ENCODE results near the gene TOR1AIP1. TPM values are rescaled to one million over a fixed set of nuclear protein-coding genes. Genes with fewer than 3 reads are reported as not detected.
"Not testable (repeated sequence)": the region's sequence is repeated elsewhere in the genome, so short reads cannot be mapped to it uniquely, and the experiment has no call there.

Gene TOR1AIP1
- total and polyA plus RNA-seq, 2 experiments from 2014 or later: 59.1 to 64.6 TPM

DNA sequence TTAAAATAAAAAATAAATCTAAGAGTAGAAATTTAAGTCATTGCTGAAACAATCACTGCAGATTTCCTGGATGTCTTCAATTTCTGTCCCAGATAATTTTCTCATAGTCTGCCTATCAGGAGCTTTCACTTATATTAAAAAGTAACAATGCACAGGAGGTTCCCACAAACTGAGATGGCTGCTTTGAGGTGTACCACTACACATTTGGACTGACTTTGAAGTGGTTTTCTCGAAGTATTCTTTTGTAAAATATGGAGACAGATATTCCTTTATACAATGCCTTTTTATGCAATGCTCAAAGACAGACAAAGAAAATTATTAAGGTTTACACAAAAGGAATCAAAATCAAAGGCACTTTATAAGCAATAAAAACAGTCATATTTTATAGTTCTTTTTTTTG, 29.0 kb upstream of the TOR1AIP1 start:
- no peak for DNase-seq
- in situ Hi-C loops (cut with MboI): no loop called here
- H3K9ac ChIP-seq: no peak overlapping the region
- H3K27ac ChIP-seq: no peak overlapping the region
- no peaks in the 10 kb centered on the region for H3K4me1 ChIP-seq (ENCODE audit: insufficient read depth)
- H3K27me3 ChIP-seq (replicated peaks; ENCODE audit: insufficient read depth): no peaks in the 10 kb centered on the region
- 100% methylated on average over 1 of the region's 1 CpG for WGBS, 2 experiments (ENCODE audit: low coverage in 1 of 2, low lambda C conversion rate in 2 of 2, missing lambda C conversion rate in 2 of 2)
- H3K4me3 ChIP-seq: no peak overlapping the region
- H3K4me2 ChIP-seq (ENCODE audit: unreplicated experiment): no peak overlapping the region
- no peaks in the 10 kb centered on the region for H3F3A ChIP-seq (ENCODE audit: insufficient read depth)
- no peak overlapping the region for H2AFZ ChIP-seq
- 0 out of 2 replicates have a peak, but pooled peaks cover 5% of the 10 kb centered on the region for H3K79me2 ChIP-seq (ENCODE audit: insufficient read depth)
- H3K36me3 ChIP-seq (ENCODE audit: low read depth): peaks cover 50% of the 10 kb centered on the region
- TF ChIP-seq EZH2phosphoT487 (IDR thresholded peaks at IDR 0.05; ENCODE audit: insufficient read depth, low read depth) (no peak), EZH2 (IDR thresholded peaks at IDR 0.05; ENCODE audit: insufficient read depth, poor library complexity, severe bottlenecking) (no peak)
- no peaks in the 10 kb centered on the region for H3K9me2 ChIP-seq (ENCODE audit: insufficient read depth)
- H3K9me3 ChIP-seq (ENCODE audit: low read depth): no peaks in the 10 kb centered on the region
- no peaks in the 10 kb centered on the region for H4K20me1 ChIP-seq (ENCODE audit: insufficient read depth)

GRCh38 chr1:179855831-179856230, 26.3 kb upstream of the TOR1AIP1 start:
- in situ Hi-C loops (cut with MboI); H3K9me2 ChIP-seq (ENCODE audit: insufficient read depth); H2AFZ ChIP-seq; H3K27ac ChIP-seq; H3K9me3 ChIP-seq (ENCODE audit: low read depth); H3K4me2 ChIP-seq (ENCODE audit: unreplicated experiment); H3F3A ChIP-seq (ENCODE audit: insufficient read depth); H4K20me1 ChIP-seq (ENCODE audit: insufficient read depth); H3K4me3 ChIP-seq; H3K9ac ChIP-seq; DNase-seq; H3K27me3 ChIP-seq (replicated peaks; ENCODE audit: insufficient read depth); H3K4me1 ChIP-seq (ENCODE audit: insufficient read depth): not testable (repeated sequence)
- WGBS, 2 experiments (ENCODE audit: low coverage in 1 of 2, low lambda C conversion rate in 2 of 2, missing lambda C conversion rate in 2 of 2): 97 to 99% methylated on average over 4 of the region's 4 CpGs
- peaks cover 18% of the 10 kb centered on the region; the same call in 1 of the 2 replicates for H3K79me2 ChIP-seq (ENCODE audit: insufficient read depth)
- H3K36me3 ChIP-seq (ENCODE audit: low read depth): peaks cover 43% of the 10 kb centered on the region

GRCh38 chr1:179856296-179856695, 25.8 kb upstream of the TOR1AIP1 start:
- TF ChIP-seq EZH2 (IDR thresholded peaks at IDR 0.05; ENCODE audit: insufficient read depth, poor library complexity, severe bottlenecking) (no peak), EZH2phosphoT487 (IDR thresholded peaks at IDR 0.05; ENCODE audit: insufficient read depth, low read depth) (no peak)
- WGBS, 2 experiments (ENCODE audit: low coverage in 1 of 2, low lambda C conversion rate in 2 of 2, missing lambda C conversion rate in 2 of 2): 93 to 96% methylated on average over 2 of the region's 2 CpGs
- no peak overlapping the region for H2AFZ ChIP-seq
- H3K79me2 ChIP-seq (ENCODE audit: insufficient read depth): peaks cover 23% of the 10 kb centered on the region; the same call in 1 of the 2 replicates
- H3K4me2 ChIP-seq (ENCODE audit: unreplicated experiment): no peak overlapping the region
- no peaks in the 10 kb centered on the region for H3K27me3 ChIP-seq (replicated peaks; ENCODE audit: insufficient read depth)
- H3K27ac ChIP-seq: no peak overlapping the region
- H3K9me2 ChIP-seq (ENCODE audit: insufficient read depth): no peaks in the 10 kb centered on the region
- in situ Hi-C loops (cut with MboI): no loop called here
- no peaks in the 10 kb centered on the region for H3K4me1 ChIP-seq (ENCODE audit: insufficient read depth)
- H4K20me1 ChIP-seq (ENCODE audit: insufficient read depth): no peaks in the 10 kb centered on the region
- H3K9ac ChIP-seq: no peak overlapping the region
- DNase-seq: no peak
- H3K36me3 ChIP-seq (ENCODE audit: low read depth): peaks cover 38% of the 10 kb centered on the region
- no peak overlapping the region for H3K4me3 ChIP-seq
- H3F3A ChIP-seq (ENCODE audit: insufficient read depth): no peaks in the 10 kb centered on the region
- no peaks in the 10 kb centered on the region for H3K9me3 ChIP-seq (ENCODE audit: low read depth)

DNA sequence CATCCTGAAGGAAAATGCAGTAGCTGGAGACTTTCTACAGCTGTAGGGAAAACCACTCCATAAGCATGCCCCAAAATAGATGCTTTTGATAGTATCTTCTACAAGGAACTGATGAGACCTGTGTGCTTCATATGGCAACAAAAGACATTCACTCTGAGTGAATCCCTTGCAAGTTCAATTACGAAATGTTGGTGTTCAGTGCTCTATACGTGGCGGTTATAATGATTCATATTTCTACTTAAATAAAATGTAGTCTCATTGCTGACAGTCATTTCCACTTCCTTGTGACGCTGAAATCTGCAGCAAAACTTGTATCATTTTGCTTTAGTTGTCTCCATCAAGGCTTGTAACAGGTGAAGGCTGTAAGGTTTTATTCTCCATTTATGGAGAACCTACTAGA, 25.1 kb upstream of the TOR1AIP1 start:
- H3F3A ChIP-seq (ENCODE audit: insufficient read depth): no peaks in the 10 kb centered on the region
- DNase-seq: no peak
- TF ChIP-seq EZH2 (IDR thresholded peaks at IDR 0.05; ENCODE audit: insufficient read depth, poor library complexity, severe bottlenecking) (no peak), EZH2phosphoT487 (IDR thresholded peaks at IDR 0.05; ENCODE audit: insufficient read depth, low read depth) (no peak)
- no peaks in the 10 kb centered on the region for H3K4me1 ChIP-seq (ENCODE audit: insufficient read depth)
- no peak overlapping the region for H3K9ac ChIP-seq
- no peak overlapping the region for H3K4me2 ChIP-seq (ENCODE audit: unreplicated experiment)
- no peak overlapping the region for H3K27ac ChIP-seq
- H3K4me3 ChIP-seq: no peak overlapping the region
- H4K20me1 ChIP-seq (ENCODE audit: insufficient read depth): no peaks in the 10 kb centered on the region
- 92 to 96% methylated on average over 4 of the region's 4 CpGs for WGBS, 2 experiments (ENCODE audit: low coverage in 1 of 2, low lambda C conversion rate in 2 of 2, missing lambda C conversion rate in 2 of 2)
- peaks cover 30% of the 10 kb centered on the region for H3K79me2 ChIP-seq (ENCODE audit: insufficient read depth)
- H2AFZ ChIP-seq: no peak overlapping the region
- H3K9me2 ChIP-seq (ENCODE audit: insufficient read depth): no peaks in the 10 kb centered on the region
- H3K27me3 ChIP-seq (replicated peaks; ENCODE audit: insufficient read depth): no peaks in the 10 kb centered on the region
- in situ Hi-C loops (cut with MboI): no loop called here
- no peaks in the 10 kb centered on the region for H3K9me3 ChIP-seq (ENCODE audit: low read depth)
- peaks cover 38% of the 10 kb centered on the region for H3K36me3 ChIP-seq (ENCODE audit: low read depth)

GRCh38 chr1:179860652-179861051, 21.4 kb upstream of the TOR1AIP1 start:
- H3K9ac ChIP-seq: no peak overlapping the region
- no peaks in the 10 kb centered on the region for H3K9me3 ChIP-seq (ENCODE audit: low read depth)
- no peaks in the 10 kb centered on the region for H4K20me1 ChIP-seq (ENCODE audit: insufficient read depth)
- H3K9me2 ChIP-seq (ENCODE audit: insufficient read depth): no peaks in the 10 kb centered on the region
- H3K4me3 ChIP-seq: no peak overlapping the region
- H3K79me2 ChIP-seq (ENCODE audit: insufficient read depth): peaks cover 60% of the 10 kb centered on the region
- no peak overlapping the region for H3K27ac ChIP-seq
- no peaks in the 10 kb centered on the region for H3F3A ChIP-seq (ENCODE audit: insufficient read depth)
- H2AFZ ChIP-seq: no peak overlapping the region
- H3K27me3 ChIP-seq (replicated peaks; ENCODE audit: insufficient read depth): no peaks in the 10 kb centered on the region
- no peak overlapping the region for H3K4me2 ChIP-seq (ENCODE audit: unreplicated experiment)
- 87 to 96% methylated on average over 3 of the region's 3 CpGs for WGBS, 2 experiments (ENCODE audit: low coverage in 1 of 2, low lambda C conversion rate in 2 of 2, missing lambda C conversion rate in 2 of 2)
- in situ Hi-C loops (cut with MboI): no loop called here
- H3K4me1 ChIP-seq (ENCODE audit: insufficient read depth): no peaks in the 10 kb centered on the region
- H3K36me3 ChIP-seq (ENCODE audit: low read depth): peaks cover 47% of the 10 kb centered on the region
- TF ChIP-seq EZH2phosphoT487 (IDR thresholded peaks at IDR 0.05; ENCODE audit: insufficient read depth, low read depth): no peak
- TF ChIP-seq EZH2 (IDR thresholded peaks at IDR 0.05; ENCODE audit: insufficient read depth, poor library complexity, severe bottlenecking): no peak
- no peak for DNase-seq
